GM04503 (cell line): Measurements from ENCODE around the gene TBC1D2B.
"Not testable (repeated sequence)": the region's sequence is repeated elsewhere in the genome, so short reads cannot be mapped to it uniquely, and the experiment has no call there.

ENCODE experiments used
- DNase-seq: peaks from one replicate; pipeline ENCODE4 v3.0.0-alpha.2; 2012; ENCODE audit warnings: low read depth

TBC1D2B gene

GRCh38 chr15:77987765-77988136 lies 89.8 kb downstream of the TBC1D2B start:
- DNase-seq, result not testable (repeated sequence)

- no peak for DNase-seq
Measured at GRCh38 chr15:77986891-77987764, 90.4 kb downstream of the TBC1D2B start.

GRCh38 chr15:77985931-77986480 lies 91.5 kb downstream of the TBC1D2B start:
- DNase-seq, result no peak

GRCh38 chr15:77985031-77985930 lies 92.2 kb downstream of the TBC1D2B start:
- no peak for DNase-seq

- DNase-seq, result no peak
Measured at GRCh38 chr15:77984446-77984861, 93.1 kb downstream of the TBC1D2B start.

- no peak for DNase-seq
Measured at GRCh38 chr15:77983708-77984445, 93.6 kb downstream of the TBC1D2B start.

- no peak for DNase-seq
Measured at GRCh38 chr15:77983091-77983707, 94.3 kb downstream of the TBC1D2B start.

- no peak for DNase-seq
Measured at GRCh38 chr15:77982127-77982490, 95.4 kb downstream of the TBC1D2B start.

GRCh38 chr15:77981281-77982126 lies 96.0 kb downstream of the TBC1D2B start:
- no peak for DNase-seq

- DNase-seq, result not testable (repeated sequence)
Measured at GRCh38 chr15:77980674-77981073, 96.8 kb downstream of the TBC1D2B start.

- no peak for DNase-seq
Measured at GRCh38 chr15:77980098-77980497, 97.4 kb downstream of the TBC1D2B start.

GRCh38 chr15:77979157-77979556 lies 98.4 kb downstream of the TBC1D2B start:
- not testable (repeated sequence) for DNase-seq

- DNase-seq, result not testable (repeated sequence)
Measured at GRCh38 chr15:77978759-77979145, 98.8 kb downstream of the TBC1D2B start.

- DNase-seq, result not testable (repeated sequence)
Measured at GRCh38 chr15:77977903-77978758, 99.4 kb downstream of the TBC1D2B start.

GRCh38 chr15:77976760-77977525 lies 100.6 kb downstream of the TBC1D2B start:
- DNase-seq, result not testable (repeated sequence)

GRCh38 chr15:77976095-77976450 lies 101.4 kb downstream of the TBC1D2B start:
- DNase-seq, result not testable (repeated sequence)

- no peak for DNase-seq
Measured at GRCh38 chr15:77975332-77976094, 102.0 kb downstream of the TBC1D2B start.
